GM12891 (cell line): ENCODE data around the gene MYEOV.

Source experiments
- POLR2A ChIP-seq: IDR thresholded peaks from 2 replicates; pipeline ENCODE4 v1.6.1; 2011; ENCODE audit warnings: low read depth, low read length, control low read depth
- POLR2AphosphoS5 ChIP-seq: IDR thresholded peaks from 2 replicates; pipeline ENCODE4 v1.6.1; 2011; ENCODE audit warnings: low read depth, low read length, control low read depth
- SPI1 ChIP-seq: IDR thresholded peaks from 2 replicates; pipeline ENCODE4 v1.6.1; 2011; ENCODE audit warnings: low read depth, low read length, control low read depth
- TAF1 ChIP-seq: IDR thresholded peaks from 2 replicates; pipeline ENCODE4 v1.6.1; 2011; ENCODE audit warnings: low read depth, low read length, control low read depth

GRCh38 chr11:69304686-69305085 lies 10.7 kb downstream of the MYEOV start:
- TF ChIP-seq POLR2A = no peak
- no peak for TF ChIP-seq SPI1
- no peak for TF ChIP-seq POLR2AphosphoS5
- TF ChIP-seq TAF1 = no peak
